HepG2 (cell line): ENCODE results near the gene UBE2S. TPM values are rescaled to one million over a fixed set of nuclear protein-coding genes. Genes with fewer than 3 reads are reported as not detected.

Experiments
- polyA plus RNA-seq, 8 experiments: library from polyadenylated mRNA; depleted of rRNA in 3 of 8; stranded (reverse) in 7 of 8; unstranded in 1 of 8; fragments of >200 nt; fragmentation: Illumina TruSeq in 4 of 8; extraction: Trizol in 4 of 8; gene quantifications; 2 replicates each; pipeline versions ENCODE4 v1.2.1 to v1.2.3, GENCODE V29; 2011 to 2016; ENCODE audit warnings: low read depth in 4 of 8, missing spikeins in 1 of 8, mixed read lengths in 1 of 8; ENCODE audit not compliant: insufficient read depth in 1 of 8
- total RNA-seq, 5 experiments: library from RNA; depleted of rRNA; stranded (reverse); fragments of >200 nt; fragmentation: Illumina TruSeq; extraction: Trizol; gene quantifications; 2 replicates each; pipeline ENCODE4 v1.2.3, GENCODE V29; 2016; ENCODE audit warnings: low read depth in 1 of 5
- TF ChIP-seq, protein P1 (sequence below): sonication (generic); formaldehyde crosslinking; IDR thresholded peaks from 2 replicates; pipeline ENCODE4 v1.5.1; 2020; ENCODE audit warnings: mild to moderate bottlenecking, missing genetic modification reagents, borderline replicate concordance
- TF ChIP-seq, protein P2 (sequence below): fragments of 450-650 bp; IDR thresholded peaks from 2 replicates; pipeline ENCODE4 v1.6.1; 2017; ENCODE audit warnings: mild to moderate bottlenecking

UBE2S gene
- total and polyA plus RNA-seq, 2 of the 13 experiments (the other 11 are each of a cell fraction or from before 2014, with no cell fraction given), result 32.2 to 39.3 TPM

DNA sequence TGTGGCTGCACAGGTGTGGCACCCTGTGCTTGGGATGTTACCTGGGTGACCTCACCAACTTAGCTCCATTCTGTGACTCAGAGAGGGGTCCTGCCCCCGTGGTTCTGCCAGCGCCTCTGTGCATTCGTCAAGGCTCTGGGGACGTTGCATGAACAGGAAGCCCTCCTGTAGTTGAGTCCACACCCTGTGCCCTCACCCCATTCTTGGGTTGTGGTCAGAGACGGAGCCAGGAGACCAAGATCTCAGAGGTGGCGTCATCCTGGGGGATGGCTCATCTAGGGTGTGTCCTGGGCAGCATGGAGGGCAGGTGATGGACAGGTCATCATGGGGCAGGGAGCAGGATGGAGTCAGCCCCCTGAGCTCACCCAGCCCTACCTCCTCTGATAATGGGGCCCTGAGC is 55.5 kb downstream of the UBE2S start (continued):
- TF ChIP-seq, protein P1, sequence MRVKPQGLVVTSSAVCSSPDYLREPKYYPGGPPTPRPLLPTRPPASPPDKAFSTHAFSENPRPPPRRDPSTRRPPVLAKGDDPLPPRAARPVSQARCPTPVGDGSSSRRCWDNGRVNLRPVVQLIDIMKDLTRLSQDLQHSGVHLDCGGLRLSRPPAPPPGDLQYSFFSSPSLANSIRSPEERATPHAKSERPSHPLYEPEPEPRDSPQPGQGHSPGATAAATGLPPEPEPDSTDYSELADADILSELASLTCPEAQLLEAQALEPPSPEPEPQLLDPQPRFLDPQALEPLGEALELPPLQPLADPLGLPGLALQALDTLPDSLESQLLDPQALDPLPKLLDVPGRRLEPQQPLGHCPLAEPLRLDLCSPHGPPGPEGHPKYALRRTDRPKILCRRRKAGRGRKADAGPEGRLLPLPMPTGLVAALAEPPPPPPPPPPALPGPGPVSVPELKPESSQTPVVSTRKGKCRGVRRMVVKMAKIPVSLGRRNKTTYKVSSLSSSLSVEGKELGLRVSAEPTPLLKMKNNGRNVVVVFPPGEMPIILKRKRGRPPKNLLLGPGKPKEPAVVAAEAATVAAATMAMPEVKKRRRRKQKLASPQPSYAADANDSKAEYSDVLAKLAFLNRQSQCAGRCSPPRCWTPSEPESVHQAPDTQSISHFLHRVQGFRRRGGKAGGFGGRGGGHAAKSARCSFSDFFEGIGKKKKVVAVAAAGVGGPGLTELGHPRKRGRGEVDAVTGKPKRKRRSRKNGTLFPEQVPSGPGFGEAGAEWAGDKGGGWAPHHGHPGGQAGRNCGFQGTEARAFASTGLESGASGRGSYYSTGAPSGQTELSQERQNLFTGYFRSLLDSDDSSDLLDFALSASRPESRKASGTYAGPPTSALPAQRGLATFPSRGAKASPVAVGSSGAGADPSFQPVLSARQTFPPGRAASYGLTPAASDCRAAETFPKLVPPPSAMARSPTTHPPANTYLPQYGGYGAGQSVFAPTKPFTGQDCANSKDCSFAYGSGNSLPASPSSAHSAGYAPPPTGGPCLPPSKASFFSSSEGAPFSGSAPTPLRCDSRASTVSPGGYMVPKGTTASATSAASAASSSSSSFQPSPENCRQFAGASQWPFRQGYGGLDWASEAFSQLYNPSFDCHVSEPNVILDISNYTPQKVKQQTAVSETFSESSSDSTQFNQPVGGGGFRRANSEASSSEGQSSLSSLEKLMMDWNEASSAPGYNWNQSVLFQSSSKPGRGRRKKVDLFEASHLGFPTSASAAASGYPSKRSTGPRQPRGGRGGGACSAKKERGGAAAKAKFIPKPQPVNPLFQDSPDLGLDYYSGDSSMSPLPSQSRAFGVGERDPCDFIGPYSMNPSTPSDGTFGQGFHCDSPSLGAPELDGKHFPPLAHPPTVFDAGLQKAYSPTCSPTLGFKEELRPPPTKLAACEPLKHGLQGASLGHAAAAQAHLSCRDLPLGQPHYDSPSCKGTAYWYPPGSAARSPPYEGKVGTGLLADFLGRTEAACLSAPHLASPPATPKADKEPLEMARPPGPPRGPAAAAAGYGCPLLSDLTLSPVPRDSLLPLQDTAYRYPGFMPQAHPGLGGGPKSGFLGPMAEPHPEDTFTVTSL, result no peak
- TF ChIP-seq, protein P2, sequence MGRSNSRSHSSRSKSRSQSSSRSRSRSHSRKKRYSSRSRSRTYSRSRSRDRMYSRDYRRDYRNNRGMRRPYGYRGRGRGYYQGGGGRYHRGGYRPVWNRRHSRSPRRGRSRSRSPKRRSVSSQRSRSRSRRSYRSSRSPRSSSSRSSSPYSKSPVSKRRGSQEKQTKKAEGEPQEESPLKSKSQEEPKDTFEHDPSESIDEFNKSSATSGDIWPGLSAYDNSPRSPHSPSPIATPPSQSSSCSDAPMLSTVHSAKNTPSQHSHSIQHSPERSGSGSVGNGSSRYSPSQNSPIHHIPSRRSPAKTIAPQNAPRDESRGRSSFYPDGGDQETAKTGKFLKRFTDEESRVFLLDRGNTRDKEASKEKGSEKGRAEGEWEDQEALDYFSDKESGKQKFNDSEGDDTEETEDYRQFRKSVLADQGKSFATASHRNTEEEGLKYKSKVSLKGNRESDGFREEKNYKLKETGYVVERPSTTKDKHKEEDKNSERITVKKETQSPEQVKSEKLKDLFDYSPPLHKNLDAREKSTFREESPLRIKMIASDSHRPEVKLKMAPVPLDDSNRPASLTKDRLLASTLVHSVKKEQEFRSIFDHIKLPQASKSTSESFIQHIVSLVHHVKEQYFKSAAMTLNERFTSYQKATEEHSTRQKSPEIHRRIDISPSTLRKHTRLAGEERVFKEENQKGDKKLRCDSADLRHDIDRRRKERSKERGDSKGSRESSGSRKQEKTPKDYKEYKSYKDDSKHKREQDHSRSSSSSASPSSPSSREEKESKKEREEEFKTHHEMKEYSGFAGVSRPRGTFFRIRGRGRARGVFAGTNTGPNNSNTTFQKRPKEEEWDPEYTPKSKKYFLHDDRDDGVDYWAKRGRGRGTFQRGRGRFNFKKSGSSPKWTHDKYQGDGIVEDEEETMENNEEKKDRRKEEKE, result no peak
